HG02763 (cell line): ENCODE measurements around the gene NUP133.
"Not testable (repeated sequence)": the region's sequence is repeated elsewhere in the genome, so short reads cannot be mapped to it uniquely, and the experiment has no call there.

Experiments used
- ATAC-seq: cut with Tn5 transposase; IDR thresholded peaks from one replicate; pipeline ENCODE4 v1.9.1; 2021; ENCODE audit warnings: mild to moderate bottlenecking, moderate library complexity; ENCODE audit not compliant: unreplicated experiment

NUP133 gene

GRCh38 chr1:229420224-229420623 lies 87.9 kb downstream of the NUP133 start:
- ATAC-seq: no peak

GRCh38 chr1:229418586-229418985 lies 89.6 kb downstream of the NUP133 start:
- ATAC-seq: not testable (repeated sequence)

- ATAC-seq: not testable (repeated sequence)
These were observed 95.3 kb downstream of the NUP133 start for GRCh38 chr1:229412810-229413209.

GRCh38 chr1:229412056-229412455 lies 96.1 kb downstream of the NUP133 start:
- ATAC-seq: no peak

GRCh38 chr1:229411434-229412055 lies 96.6 kb downstream of the NUP133 start:
- ATAC-seq: no peak

- ATAC-seq: no peak
These were observed 97.3 kb downstream of the NUP133 start for GRCh38 chr1:229410692-229411433.

GRCh38 chr1:229410370-229410691 lies 97.8 kb downstream of the NUP133 start:
- ATAC-seq: no peak

GRCh38 chr1:229409616-229410369 lies 98.3 kb downstream of the NUP133 start:
- no peak for ATAC-seq

- ATAC-seq: no peak
These were observed 99.6 kb downstream of the NUP133 start for GRCh38 chr1:229408458-229409037.

GRCh38 chr1:229407206-229408026 lies 100.7 kb downstream of the NUP133 start:
- no peak for ATAC-seq

GRCh38 chr1:229406798-229407197 lies 101.3 kb downstream of the NUP133 start:
- no peak for ATAC-seq

GRCh38 chr1:229403573-229403972 lies 104.6 kb downstream of the NUP133 start:
- no peak for ATAC-seq

GRCh38 chr1:229402993-229403392 lies 105.1 kb downstream of the NUP133 start:
- no peak for ATAC-seq

GRCh38 chr1:229402329-229402728 lies 105.8 kb downstream of the NUP133 start:
- ATAC-seq: not testable (repeated sequence)

GRCh38 chr1:229397762-229398161 lies 110.4 kb downstream of the NUP133 start:
- no peak for ATAC-seq

GRCh38 chr1:229396585-229397206 lies 111.4 kb downstream of the NUP133 start:
- no peak for ATAC-seq

- not testable (repeated sequence) for ATAC-seq
These were observed 113.6 kb downstream of the NUP133 start for GRCh38 chr1:229394517-229394916.

- no peak for ATAC-seq
These were observed 115.2 kb downstream of the NUP133 start for GRCh38 chr1:229392936-229393335.
